Gastroesophageal sphincter (tissue), 3 donors: ENCODE results near the gene INPP5A.
A peak's percentile ranks its signal among the peaks of the same experiment; 100 is the strongest.

ENCODE experiments used
- CTCF ChIP-seq, 4 experiments: fragments of 200-600 bp in 2 of 4; fragments of 450-650 bp in 2 of 4; sonication (generic) in 1 of 4; IDR thresholded peaks; one replicate each; pipeline ENCODE4 v1.5.1; 2017 to 2019; ENCODE audit warnings: antibody characterized with exemption in 4 of 4, mild to moderate bottlenecking in 2 of 4, moderate library complexity in 2 of 4
- POLR2A ChIP-seq, 2 donors: fragments of 450-650 bp; IDR thresholded peaks; one replicate each; pipeline ENCODE4 v1.6.1; 2017; ENCODE audit warnings: antibody characterized with exemption in 2 of 2, mild to moderate bottlenecking in 2 of 2, moderate library complexity in 1 of 2

DNA sequence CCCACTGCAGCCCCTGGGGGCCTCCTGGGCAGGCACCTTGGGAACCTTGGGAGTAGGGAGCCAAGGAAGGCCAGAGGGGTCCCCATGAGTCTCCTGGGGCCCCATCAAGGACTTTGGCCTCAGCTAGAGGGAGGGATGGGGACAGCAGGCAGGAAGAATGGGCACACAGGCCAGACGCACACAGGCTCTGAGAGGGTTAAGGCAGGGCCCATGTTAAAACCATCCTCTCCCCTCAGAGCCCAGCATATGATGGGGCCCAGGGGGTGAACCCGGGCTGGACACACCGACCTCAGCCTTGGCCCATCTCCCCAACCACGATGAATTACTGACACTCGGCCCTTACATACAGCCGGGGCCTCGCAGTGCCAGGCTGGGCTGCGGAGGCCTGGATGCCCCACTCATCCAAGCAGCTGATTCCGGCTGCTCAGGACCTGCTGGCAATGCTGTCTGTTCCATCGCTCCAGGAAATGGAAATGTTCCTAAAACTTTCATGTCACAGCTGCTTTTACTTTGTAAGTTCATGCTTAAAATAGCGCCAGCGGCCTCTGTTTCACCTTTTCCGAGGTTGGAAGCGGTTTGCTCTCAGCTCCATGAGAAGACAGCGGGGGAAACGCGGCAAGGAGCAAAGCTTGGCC, 17.3 kb upstream of the INPP5A start:
- TF ChIP-seq CTCF (IDR thresholded peaks at IDR 0.05) = no peak
- peak in 1 of 2 donors; percentile 23 for TF ChIP-seq POLR2A (IDR thresholded peaks at IDR 0.05)
